ENCODE data around the gene SLN.

SLN gene

GRCh38 chr11:107719073-107719472 lies 7.2 kb upstream of the SLN start:
- peak; percentile 31 for DNase-seq

GRCh38 chr11:107716884-107717532 lies 5.2 kb upstream of the SLN start:
- DNase-seq = no peak

GRCh38 chr11:107713009-107713408 lies 1.2 kb upstream of the SLN start:
- peak; percentile 82 for DNase-seq

- DNase-seq = no peak
Observed at GRCh38 chr11:107710301-107710700, 1.6 kb downstream of the SLN start.

- no peak for DNase-seq
Observed at GRCh38 chr11:107708792-107709191, 3.1 kb downstream of the SLN start.

- no peak for DNase-seq
Observed at GRCh38 chr11:107707807-107708206, 4.0 kb downstream of the SLN start.

GRCh38 chr11:107707215-107707671 lies 4.6 kb downstream of the SLN start:
- no peak for DNase-seq

- no peak for DNase-seq
Observed at GRCh38 chr11:107706531-107706930, 5.3 kb downstream of the SLN start.

GRCh38 chr11:107705027-107705426 lies 6.8 kb downstream of the SLN start:
- no peak for DNase-seq

GRCh38 chr11:107704451-107704850 lies 7.4 kb downstream of the SLN start:
- DNase-seq = no peak

- no peak for DNase-seq
Observed at GRCh38 chr11:107702723-107703122, 9.1 kb downstream of the SLN start.

GRCh38 chr11:107702109-107702660 lies 9.7 kb downstream of the SLN start:
- DNase-seq = no peak

- DNase-seq = no peak
Observed at GRCh38 chr11:107699371-107700285, 12.2 kb downstream of the SLN start.

- no peak for DNase-seq
Observed at GRCh38 chr11:107697291-107697690, 14.6 kb downstream of the SLN start.

GRCh38 chr11:107696140-107696539 lies 15.7 kb downstream of the SLN start:
- DNase-seq = no peak

GRCh38 chr11:107695446-107695845 lies 16.4 kb downstream of the SLN start:
- no peak for DNase-seq

GRCh38 chr11:107691000-107691750 lies 20.7 kb downstream of the SLN start:
- DNase-seq = no peak

- peak; percentile 26 for DNase-seq
Observed at GRCh38 chr11:107689317-107690202, 22.3 kb downstream of the SLN start.

GRCh38 chr11:107688322-107688918 lies 23.4 kb downstream of the SLN start:
- no peak for DNase-seq

GRCh38 chr11:107683807-107684206 lies 28.0 kb downstream of the SLN start:
- no peak for DNase-seq

GRCh38 chr11:107683061-107683460 lies 28.8 kb downstream of the SLN start:
- DNase-seq = no peak

- DNase-seq = no peak
Observed at GRCh38 chr11:107682572-107682971, 29.3 kb downstream of the SLN start.

Measured in NCI-H2171 (cell line).